ENCODE results near the gene IL6R. TPM values are rescaled to one million over a fixed set of nuclear protein-coding genes. Genes with fewer than 3 reads are reported as not detected.

Gene IL6R
- total RNA-seq, 2 experiments from 2014 or later: 0.16 to 0.53 TPM

GRCh38 chr1:154489695-154490274 lies 84.6 kb downstream of the IL6R start:
- ChIA-PET CTCF (interaction anchor here (1.6 to 4.2 kb wide), 2 partner anchors 10 to 57 kb away, joined by 6 to 39 read pairs; no protein-coding TSS in a partner anchor), POLR2A (no interaction called here)
- Mint-ChIP-seq H3K27ac (no peak overlapping the region), H3K27me3 (ENCODE audit: low read depth) (peaks cover 21% of the 10 kb centered on the region), H3K4me3 (no peak overlapping the region), H3K4me1 (ENCODE audit: low read depth) (peaks cover 24% of the 10 kb centered on the region), H3K36me3 (ENCODE audit: low read depth) (no peaks in the 10 kb centered on the region), H3K9me3 (ENCODE audit: insufficient read depth) (no peaks in the 10 kb centered on the region)
- DNase-seq: no peak
- no peak for ATAC-seq

DNA sequence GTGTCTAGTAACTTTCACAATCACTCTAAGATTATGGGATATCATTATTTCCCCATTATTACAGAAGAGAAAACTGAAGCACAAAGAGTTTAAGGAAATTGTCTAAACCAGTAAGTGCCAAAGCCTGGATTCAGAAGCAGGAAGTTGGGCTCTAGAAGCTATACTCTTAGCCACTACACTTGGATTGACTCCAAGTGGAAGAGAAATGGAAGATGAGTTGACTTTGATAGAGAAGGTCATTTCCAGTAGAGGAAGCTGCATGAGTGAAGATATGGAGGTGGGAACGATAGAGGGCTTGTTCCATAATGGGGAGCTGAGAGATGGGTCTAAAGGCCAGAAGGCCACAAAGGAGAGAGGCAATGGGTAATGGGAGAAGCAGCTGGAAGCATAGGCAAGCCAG lies 85.2 kb downstream of the IL6R start:
- Mint-ChIP-seq H3K4me3 (no peak overlapping the region), H3K36me3 (ENCODE audit: low read depth) (no peaks in the 10 kb centered on the region), H3K27ac (no peak overlapping the region), H3K4me1 (ENCODE audit: low read depth) (peaks cover 24% of the 10 kb centered on the region), H3K27me3 (ENCODE audit: low read depth) (peaks cover 21% of the 10 kb centered on the region), H3K9me3 (ENCODE audit: insufficient read depth) (no peaks in the 10 kb centered on the region)
- no peak for ATAC-seq
- ChIA-PET CTCF (interaction anchor here (1.1 to 4.2 kb wide), 4 partner anchors 10 to 330 kb away, joined by 3 to 39 read pairs (median 9); no protein-coding TSS in a partner anchor), POLR2A (interaction anchor here (0.6 kb wide), 1 partner anchor 535 kb away, joined by 3 read pairs; no protein-coding TSS in a partner anchor)
- DNase-seq: no peak

GRCh38 chr1:154492115-154492514 lies 87.0 kb downstream of the IL6R start:
- CTCF ChIA-PET: interaction anchor here (0.9 to 4.0 kb wide), 4 partner anchors 9 to 163 kb away, joined by 3 to 21 read pairs (median 8); no protein-coding TSS in a partner anchor
- H3K27ac Mint-ChIP-seq: no peak overlapping the region
- POLR2A ChIA-PET: no interaction called here

DNA sequence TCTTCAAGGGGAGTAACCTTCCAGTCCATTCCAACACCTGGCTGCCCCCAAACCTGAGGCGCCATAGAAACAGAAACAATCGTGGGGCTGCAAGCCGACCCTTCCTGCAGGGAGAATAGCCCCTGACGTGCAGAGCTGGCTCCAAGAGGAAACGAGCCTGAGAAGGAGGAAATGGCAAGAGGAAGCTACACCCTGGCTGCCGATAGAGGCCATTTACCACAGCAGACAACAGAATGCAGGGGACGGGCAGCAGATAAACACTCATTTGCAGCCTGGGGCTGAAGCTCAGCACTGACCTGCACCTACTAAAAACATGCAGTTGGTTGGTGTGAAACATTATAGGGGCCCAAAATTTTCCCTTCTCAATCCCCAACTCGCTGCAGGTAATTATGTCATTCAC lies 88.1 kb downstream of the IL6R start:
- Mint-ChIP-seq H3K36me3 (ENCODE audit: low read depth) (no peaks in the 10 kb centered on the region), H3K27me3 (ENCODE audit: low read depth) (peaks cover 21% of the 10 kb centered on the region), H3K9me3 (ENCODE audit: insufficient read depth) (no peaks in the 10 kb centered on the region), H3K4me3 (peak overlapping the region; percentile 26), H3K27ac (peak overlapping the region; percentile 72), H3K4me1 (ENCODE audit: low read depth) (peaks cover 36% of the 10 kb centered on the region)
- ChIA-PET CTCF (interaction anchor here (0.6 to 4.0 kb wide), 3 partner anchors 11 to 592 kb away, joined by 3 to 21 read pairs (median 3); no protein-coding TSS in a partner anchor), POLR2A (interaction anchor here (0.6 kb wide), 2 partner anchors 160 to 167 kb away, joined by 3 read pairs; no protein-coding TSS in a partner anchor)
- DNase-seq: peak; percentile 45
- peak; percentile 69 for ATAC-seq

More at GRCh38 chr1:154492115-154492514, 87.0 kb downstream of the IL6R start:
- Mint-ChIP-seq H3K4me1 (ENCODE audit: low read depth) (peaks cover 34% of the 10 kb centered on the region), H3K4me3 (no peak overlapping the region), H3K9me3 (ENCODE audit: insufficient read depth) (no peaks in the 10 kb centered on the region), H3K36me3 (ENCODE audit: low read depth) (no peaks in the 10 kb centered on the region), H3K27me3 (ENCODE audit: low read depth) (peaks cover 20% of the 10 kb centered on the region)
- DNase-seq: no peak
- no peak for ATAC-seq

DNA sequence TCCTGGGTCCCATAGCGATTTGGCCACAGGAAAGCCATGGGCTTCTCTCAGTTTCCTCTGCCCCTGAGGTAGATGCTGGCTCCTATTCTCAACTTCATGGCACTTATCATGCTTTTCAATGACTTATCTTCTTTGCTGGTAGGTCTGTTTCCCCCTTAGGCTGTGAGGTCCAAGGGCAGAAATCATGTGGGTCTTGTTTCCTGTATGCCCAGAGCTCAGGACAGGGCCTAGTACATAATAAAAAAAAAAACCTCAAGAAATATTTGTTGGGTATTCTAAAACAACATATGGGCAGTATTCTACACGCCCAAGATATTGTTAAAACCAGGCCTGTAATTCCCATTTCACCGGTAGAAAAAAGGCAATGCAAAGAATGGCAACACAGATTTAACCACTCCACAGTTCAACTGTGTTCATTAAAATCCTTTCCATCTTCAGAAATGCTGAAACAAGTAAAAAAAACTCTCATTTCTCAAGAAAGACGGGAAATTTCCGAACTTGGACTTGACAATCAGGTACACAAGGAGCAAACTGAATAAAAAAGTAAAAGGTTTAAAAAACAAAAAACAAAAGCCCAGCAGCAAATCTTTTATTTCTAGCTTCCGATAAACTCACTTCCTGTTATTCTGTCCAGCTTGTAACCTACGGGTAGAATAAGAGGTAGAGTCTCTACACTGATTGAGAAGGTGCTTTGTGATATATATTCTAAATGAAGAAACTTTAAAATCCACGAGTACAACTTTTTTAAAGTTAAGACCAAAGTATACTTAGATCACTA lies 90.5 kb downstream of the IL6R start:
- Mint-ChIP-seq H3K27me3 (ENCODE audit: low read depth) (peaks cover 28% of the 10 kb centered on the region), H3K4me3 (no peak overlapping the region), H3K36me3 (ENCODE audit: low read depth) (no peaks in the 10 kb centered on the region), H3K9me3 (ENCODE audit: insufficient read depth) (no peaks in the 10 kb centered on the region), H3K4me1 (ENCODE audit: low read depth) (peaks cover 38% of the 10 kb centered on the region), H3K27ac (no peak overlapping the region)
- DNase-seq (no peak), ATAC-seq (no peak)
- ChIA-PET CTCF (interaction anchor here (1.4 to 4.0 kb wide), 3 partner anchors 15 to 50 kb away, joined by 3 to 21 read pairs (median 4); no protein-coding TSS in a partner anchor), POLR2A (no interaction called here)

- H3K4me3 Mint-ChIP-seq: no peak overlapping the region
- DNase-seq (no peak), ATAC-seq (no peak)
- H3K9me3 Mint-ChIP-seq (ENCODE audit: insufficient read depth): no peaks in the 10 kb centered on the region
- ChIA-PET CTCF (interaction anchor here (1.3 to 1.4 kb wide), 3 partner anchors 17 to 90 kb away, joined by 3 to 4 read pairs (median 3); no protein-coding TSS in a partner anchor), POLR2A (no interaction called here)
- H3K27ac Mint-ChIP-seq: no peak overlapping the region
- peaks cover 31% of the 10 kb centered on the region for H3K27me3 Mint-ChIP-seq (ENCODE audit: low read depth)
- no peaks in the 10 kb centered on the region for H3K36me3 Mint-ChIP-seq (ENCODE audit: low read depth)
- peaks cover 38% of the 10 kb centered on the region for H3K4me1 Mint-ChIP-seq (ENCODE audit: low read depth)
These were observed 91.2 kb downstream of the IL6R start for GRCh38 chr1:154496383-154496782.

DNA sequence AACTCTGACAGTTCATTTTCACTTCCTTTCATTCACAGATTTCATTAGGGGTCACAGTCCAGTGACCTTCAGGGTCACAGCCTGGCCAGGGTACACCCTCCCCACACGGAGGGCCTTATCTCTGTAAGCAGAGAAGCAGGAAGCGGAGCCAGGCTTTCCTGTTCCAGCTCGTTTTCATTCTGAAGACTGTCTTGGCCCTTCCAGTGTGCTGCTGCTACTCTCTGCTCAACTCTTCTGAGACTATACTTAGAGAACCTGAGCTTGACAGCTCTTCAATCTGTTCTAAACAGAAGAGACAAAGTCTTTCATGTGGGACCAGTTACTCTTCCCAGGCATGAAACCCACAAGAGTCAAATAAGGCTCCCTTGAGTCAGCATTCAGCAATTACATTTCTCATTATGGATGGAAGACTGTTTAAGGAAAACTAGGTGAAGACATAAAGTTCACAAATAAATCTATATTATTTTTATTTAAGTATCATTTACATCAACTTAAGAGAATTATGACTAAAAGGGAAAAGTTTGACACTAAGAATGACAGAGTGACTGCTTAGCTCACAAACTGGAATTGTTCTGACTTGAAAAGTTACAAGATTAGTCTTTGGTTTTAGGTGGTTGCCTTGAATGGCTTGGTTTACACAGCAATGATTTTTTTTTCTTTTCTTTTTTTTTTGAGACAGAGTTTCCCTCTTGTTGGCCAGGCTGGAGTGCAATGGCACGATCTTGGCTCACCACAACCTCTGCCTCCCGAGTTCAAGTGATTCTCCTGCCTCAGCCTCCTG lies 92.1 kb downstream of the IL6R start:
- Mint-ChIP-seq H3K36me3 (ENCODE audit: low read depth) (no peaks in the 10 kb centered on the region), H3K9me3 (ENCODE audit: insufficient read depth) (no peaks in the 10 kb centered on the region), H3K4me3 (no peak overlapping the region), H3K27ac (no peak overlapping the region), H3K4me1 (ENCODE audit: low read depth) (peaks cover 32% of the 10 kb centered on the region), H3K27me3 (ENCODE audit: low read depth) (peaks cover 25% of the 10 kb centered on the region)
- no peak for ATAC-seq
- no peak for DNase-seq
- ChIA-PET POLR2A (interaction anchor here (0.7 kb wide), 1 partner anchor 436 kb away, joined by 3 read pairs; no protein-coding TSS in a partner anchor), CTCF (interaction anchor here (1.0 to 1.4 kb wide), 4 partner anchors 18 to 91 kb away, joined by 3 to 4 read pairs (median 3); no protein-coding TSS in a partner anchor)

- Mint-ChIP-seq H3K36me3 (ENCODE audit: low read depth) (no peaks in the 10 kb centered on the region), H3K27me3 (ENCODE audit: low read depth) (peaks cover 39% of the 10 kb centered on the region), H3K4me3 (no peak overlapping the region), H3K27ac (no peak overlapping the region), H3K9me3 (ENCODE audit: insufficient read depth) (no peaks in the 10 kb centered on the region), H3K4me1 (ENCODE audit: low read depth) (peaks cover 15% of the 10 kb centered on the region)
- ChIA-PET POLR2A (interaction anchor here (0.6 kb wide), 1 partner anchor 13 kb away, joined by 3 read pairs; no protein-coding TSS in a partner anchor), CTCF (interaction anchor here (0.9 kb wide), 1 partner anchor 47 kb away, joined by 3 read pairs; no protein-coding TSS in a partner anchor)
- peak; percentile 21 for ATAC-seq
- no peak for DNase-seq
These were observed 94.3 kb downstream of the IL6R start for GRCh38 chr1:154499446-154499845.

- Mint-ChIP-seq H3K36me3 (ENCODE audit: low read depth) (no peaks in the 10 kb centered on the region), H3K27ac (no peak overlapping the region), H3K9me3 (ENCODE audit: insufficient read depth) (no peaks in the 10 kb centered on the region), H3K4me3 (no peak overlapping the region), H3K4me1 (ENCODE audit: low read depth) (peaks cover 13% of the 10 kb centered on the region), H3K27me3 (ENCODE audit: low read depth) (peaks cover 46% of the 10 kb centered on the region)
- ChIA-PET CTCF (interaction anchor here (1.0 kb wide), 1 partner anchor 46 kb away, joined by 4 read pairs; no protein-coding TSS in a partner anchor), POLR2A (no interaction called here)
- DNase-seq (no peak), ATAC-seq (no peak)
These were observed 95.4 kb downstream of the IL6R start for GRCh38 chr1:154500533-154500932.

DNA sequence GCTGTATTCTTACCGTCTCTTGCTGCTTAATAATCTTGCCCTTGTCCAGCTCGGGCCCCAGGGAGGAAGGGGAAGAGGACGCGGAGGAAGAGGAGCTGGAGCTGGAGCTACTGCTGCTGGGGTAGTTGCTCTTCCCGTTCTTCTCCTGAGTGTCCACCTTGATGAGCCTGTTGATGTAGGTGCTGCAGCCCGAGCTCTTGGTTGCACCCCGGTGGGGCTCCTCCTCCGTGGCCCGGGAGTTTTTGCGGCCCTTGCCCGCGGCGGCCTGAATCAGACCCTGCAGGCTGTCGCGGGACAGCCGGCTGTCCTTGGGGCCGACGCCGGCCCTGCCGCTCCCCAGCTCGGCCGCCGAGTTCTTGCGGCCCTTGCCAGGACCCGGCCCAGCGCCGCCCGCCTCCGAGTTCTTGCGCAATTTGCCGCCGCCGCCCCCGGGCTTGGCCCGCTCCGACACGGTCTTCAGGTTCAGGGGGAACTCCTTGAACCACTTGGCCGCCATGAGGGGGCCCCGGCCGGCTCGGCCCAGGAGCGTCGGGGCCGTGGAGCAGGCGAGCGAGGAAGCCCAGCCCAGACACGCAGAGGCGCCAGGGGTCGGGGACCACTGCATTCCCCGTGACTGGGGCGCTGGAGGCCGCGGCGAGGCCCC lies 96.4 kb downstream of the IL6R start:
- Mint-ChIP-seq H3K27me3 (ENCODE audit: low read depth) (peaks cover 50% of the 10 kb centered on the region), H3K9me3 (ENCODE audit: insufficient read depth) (no peaks in the 10 kb centered on the region), H3K4me3 (no peak overlapping the region), H3K4me1 (ENCODE audit: low read depth) (peaks cover 7% of the 10 kb centered on the region), H3K36me3 (ENCODE audit: low read depth) (no peaks in the 10 kb centered on the region), H3K27ac (no peak overlapping the region)
- ChIA-PET CTCF (interaction anchor here (1.0 kb wide), 1 partner anchor 45 kb away, joined by 4 read pairs; no protein-coding TSS in a partner anchor), POLR2A (no interaction called here)
- ATAC-seq: peak; percentile 13
- no peak for DNase-seq

All from activated CD8-positive, alpha-beta T cell treated with anti-CD3 and anti-CD28 coated beads, Interleukin-2, amount 10 ng/mL, durations not matched to agents 7 days and 5 days (primary cell).